ENCODE data around the gene PRPF40B. TPM values are rescaled to one million over a fixed set of nuclear protein-coding genes. Genes with fewer than 3 reads are reported as not detected.

Gene PRPF40B
- total and polyA plus RNA-seq, 9 of the 15 experiments (the other 6 are each of a cell fraction or from before 2014, with no cell fraction given), result 0.55 to 10.6 (median 4.8) TPM

GRCh38 chr12:49665384-49665783 is 42.0 kb downstream of the PRPF40B start:
- Histone ChIP-seq H3K9me1 (ENCODE audit: control insufficient read depth, insufficient read depth, low read length) (no peaks in the 10 kb centered on the region), H3K79me2 (ENCODE audit: control insufficient read depth, insufficient read depth, low read length) (no peaks in the 10 kb centered on the region), H3K4me2 (ENCODE audit: insufficient read depth, low read length) (no peak overlapping the region), H3K9me3 (replicated peaks; ENCODE audit: control insufficient read depth, insufficient read depth, low read depth, low read length) (no peaks in the 10 kb centered on the region), H3K27ac (ENCODE audit: extremely low read depth, low read depth, low read length) (no peak overlapping the region), H3K9ac (ENCODE audit: insufficient read depth in 1 of 2, low read depth in 2 of 2, low read length in 2 of 2) (no peak overlapping the region), H3K36me3 (ENCODE audit: control insufficient read depth, insufficient read depth, low read length) (peaks cover 10% of the 10 kb centered on the region; the same call in 1 of the 3 replicates), H2AFZ (ENCODE audit: low read depth, low read length) (no peak overlapping the region), H3K27me3 (ENCODE audit: control insufficient read depth in 2 of 2, insufficient read depth in 2 of 2, low read length in 2 of 2) (no peaks in the 10 kb centered on the region), H3K4me1 (replicated peaks in 1 of 2; ENCODE audit: control insufficient read depth in 2 of 2, insufficient read depth in 2 of 2, low read length in 2 of 2) (peaks cover 13 to 26% of the 10 kb centered on the region in 2 experiments; a peak in 4 of 5 replicates), H3K4me3 (no peak overlapping the region), H4K20me1 (replicated peaks; ENCODE audit: control insufficient read depth, insufficient read depth, low read length) (no peaks in the 10 kb centered on the region)
- intact Hi-C loops (cut with micrococcal nuclease), result no loop called here
- CTCF ChIA-PET (ENCODE audit: low intra/inter-chr PET ratio), result no interaction called here
- no TSS peak for BruUV-seq (replicated peaks)
- in situ Hi-C loops (cut with MboI), result no loop called here
- FAIRE-seq, result no peak
- DNase-seq (ENCODE audit: extremely low read depth in 1 of 4, low spot score in 3 of 4), result no peak
- POLR2A ChIA-PET, result interaction anchor here (0.6 to 1.5 kb wide), 5 partner anchors 8 to 162 kb away, joined by 3 to 4 read pairs (median 3); no protein-coding TSS in a partner anchor
- no peak for TF ChIP-seq TSC22D4 (tag; IDR thresholded peaks at IDR 0.05)
- TF ChIP-seq TOE1 (IDR thresholded peaks at IDR 0.05; ENCODE audit: borderline replicate concordance), result no peak
- TF ChIP-seq TOE1 (CRISPR knock-in tag; IDR thresholded peaks at IDR 0.05; ENCODE audit: borderline replicate concordance, low read depth), result no peak
- no peak for TF ChIP-seq ZNF174 (CRISPR knock-in tag; IDR thresholded peaks at IDR 0.05)
- 89% methylated on average over 2 of the region's 2 CpGs for WGBS (ENCODE audit: insufficient coverage, low coverage, missing lambda C conversion rate)
- ATAC-seq, result no peak

DNA sequence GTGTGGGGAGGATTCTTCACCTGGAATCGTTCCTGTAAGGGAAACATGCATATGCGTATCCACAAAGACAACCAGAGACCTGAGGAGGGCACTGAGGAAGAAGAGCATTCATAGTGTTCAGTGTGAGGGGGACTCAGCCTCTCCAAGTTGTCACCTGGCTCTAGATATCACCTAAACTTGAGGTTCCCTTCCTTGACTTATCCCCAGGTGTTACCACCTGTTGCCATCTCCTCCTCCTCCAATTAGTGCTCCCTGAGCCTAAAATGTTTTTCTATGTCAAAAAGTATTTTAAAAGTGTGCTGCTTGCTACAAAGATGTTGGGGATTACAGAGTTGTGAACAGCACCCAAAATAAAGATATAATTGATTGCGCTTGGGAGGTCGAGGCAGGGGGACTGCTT is 42.8 kb downstream of the PRPF40B start:
- peaks cover 10% of the 10 kb centered on the region; the same call in 1 of the 3 replicates for H3K36me3 ChIP-seq (ENCODE audit: control insufficient read depth, insufficient read depth, low read length)
- no peaks in the 10 kb centered on the region for H3K79me2 ChIP-seq (ENCODE audit: control insufficient read depth, insufficient read depth, low read length)
- H2AFZ ChIP-seq (ENCODE audit: low read depth, low read length), result no peak overlapping the region
- H3K9me3 ChIP-seq (replicated peaks; ENCODE audit: control insufficient read depth, insufficient read depth, low read depth, low read length), result no peaks in the 10 kb centered on the region
- ATAC-seq (no peak), FAIRE-seq (no peak), DNase-seq (ENCODE audit: extremely low read depth in 1 of 4, low spot score in 3 of 4) (no peak)
- no peak overlapping the region for H3K4me3 ChIP-seq
- H3K9ac ChIP-seq (ENCODE audit: insufficient read depth in 1 of 2, low read depth in 2 of 2, low read length in 2 of 2), result no peak overlapping the region
- no peaks in the 10 kb centered on the region for H4K20me1 ChIP-seq (replicated peaks; ENCODE audit: control insufficient read depth, insufficient read depth, low read length)
- in situ Hi-C loops (cut with MboI), result no loop called here
- intact Hi-C loops (cut with micrococcal nuclease), result no loop called here
- peaks cover 13 to 33% of the 10 kb centered on the region in 2 experiments; a peak in 4 of 5 replicates for H3K4me1 ChIP-seq (replicated peaks in 1 of 2; ENCODE audit: control insufficient read depth in 2 of 2, insufficient read depth in 2 of 2, low read length in 2 of 2)
- ChIA-PET CTCF (ENCODE audit: low intra/inter-chr PET ratio) (no interaction called here), POLR2A (interaction anchor here (1.2 to 1.5 kb wide), 2 partner anchors 16 to 17 kb away, joined by 3 read pairs; no protein-coding TSS in a partner anchor)
- no peaks in the 10 kb centered on the region for H3K27me3 ChIP-seq (ENCODE audit: control insufficient read depth in 2 of 2, insufficient read depth in 2 of 2, low read length in 2 of 2)
- H3K9me1 ChIP-seq (ENCODE audit: control insufficient read depth, insufficient read depth, low read length), result no peaks in the 10 kb centered on the region
- no peak overlapping the region for H3K27ac ChIP-seq (ENCODE audit: extremely low read depth, low read depth, low read length)
- 68% methylated on average over 4 of the region's 4 CpGs for WGBS (ENCODE audit: insufficient coverage, low coverage, missing lambda C conversion rate)
- no TSS peak for BruUV-seq (replicated peaks)
- no peak overlapping the region for H3K4me2 ChIP-seq (ENCODE audit: insufficient read depth, low read length)
- TF ChIP-seq AFF1 (IDR thresholded peaks at IDR 0.05; ENCODE audit: low read depth in 1 of 2, partially characterized antibody in 2 of 2) (no peak), U2AF2 (optimal IDR thresholded peaks at IDR 0.05; ENCODE audit: low read depth, low read length) (no peak), IFI16 (CRISPR knock-in tag; IDR thresholded peaks at IDR 0.05) (no peak), ELF1 (tag; IDR thresholded peaks at IDR 0.05) (no peak), GABPA (tag; conservative IDR thresholded peaks at IDR 0.05; ENCODE audit: low read depth) (no peak)
- TF ChIP-seq, protein P1, sequence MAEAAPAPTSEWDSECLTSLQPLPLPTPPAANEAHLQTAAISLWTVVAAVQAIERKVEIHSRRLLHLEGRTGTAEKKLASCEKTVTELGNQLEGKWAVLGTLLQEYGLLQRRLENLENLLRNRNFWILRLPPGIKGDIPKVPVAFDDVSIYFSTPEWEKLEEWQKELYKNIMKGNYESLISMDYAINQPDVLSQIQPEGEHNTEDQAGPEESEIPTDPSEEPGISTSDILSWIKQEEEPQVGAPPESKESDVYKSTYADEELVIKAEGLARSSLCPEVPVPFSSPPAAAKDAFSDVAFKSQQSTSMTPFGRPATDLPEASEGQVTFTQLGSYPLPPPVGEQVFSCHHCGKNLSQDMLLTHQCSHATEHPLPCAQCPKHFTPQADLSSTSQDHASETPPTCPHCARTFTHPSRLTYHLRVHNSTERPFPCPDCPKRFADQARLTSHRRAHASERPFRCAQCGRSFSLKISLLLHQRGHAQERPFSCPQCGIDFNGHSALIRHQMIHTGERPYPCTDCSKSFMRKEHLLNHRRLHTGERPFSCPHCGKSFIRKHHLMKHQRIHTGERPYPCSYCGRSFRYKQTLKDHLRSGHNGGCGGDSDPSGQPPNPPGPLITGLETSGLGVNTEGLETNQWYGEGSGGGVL (CRISPR knock-in tag; IDR thresholded peaks at IDR 0.05), result no peak

All from K562 (cell line).